GM23248 (cell line): Measurements from ENCODE around the gene GALNT18.

Experiments used
- EZH2 ChIP-seq: fragments of 200-600 bp; sonication (generic); IDR thresholded peaks from 2 replicates; pipeline ENCODE4 v1.6.1; 2018; ENCODE audit warnings: antibody characterized with exemption, mild to moderate bottlenecking; ENCODE audit not compliant: insufficient read depth, poor library complexity, severe bottlenecking
- EZH2phosphoT487 ChIP-seq: fragments of 200-600 bp; sonication (generic); IDR thresholded peaks from 2 replicates; pipeline ENCODE4 v1.6.1; 2018; ENCODE audit warnings: antibody characterized with exemption, moderate library complexity, mild to moderate bottlenecking, low read depth; ENCODE audit not compliant: insufficient read depth

GRCh38 chr11:11346303-11346702 is 275.5 kb downstream of the GALNT18 start:
- TF ChIP-seq EZH2 = no peak
- TF ChIP-seq EZH2phosphoT487 = no peak
